HG02840 (cell line): ENCODE data around the gene PNPLA7.

ENCODE experiments used
- ATAC-seq: cut with Tn5 transposase; IDR thresholded peaks from one replicate; pipeline ENCODE4 v1.9.1; 2021; ENCODE audit warnings: mild to moderate bottlenecking, moderate library complexity, moderate number of reproducible peaks; ENCODE audit not compliant: unreplicated experiment, low FRiP score

PNPLA7 gene

GRCh38 chr9:137462986-137463930, 86.9 kb downstream of the PNPLA7 start:
- ATAC-seq = no peak

GRCh38 chr9:137462396-137462985, 87.7 kb downstream of the PNPLA7 start:
- ATAC-seq = no peak

DNA sequence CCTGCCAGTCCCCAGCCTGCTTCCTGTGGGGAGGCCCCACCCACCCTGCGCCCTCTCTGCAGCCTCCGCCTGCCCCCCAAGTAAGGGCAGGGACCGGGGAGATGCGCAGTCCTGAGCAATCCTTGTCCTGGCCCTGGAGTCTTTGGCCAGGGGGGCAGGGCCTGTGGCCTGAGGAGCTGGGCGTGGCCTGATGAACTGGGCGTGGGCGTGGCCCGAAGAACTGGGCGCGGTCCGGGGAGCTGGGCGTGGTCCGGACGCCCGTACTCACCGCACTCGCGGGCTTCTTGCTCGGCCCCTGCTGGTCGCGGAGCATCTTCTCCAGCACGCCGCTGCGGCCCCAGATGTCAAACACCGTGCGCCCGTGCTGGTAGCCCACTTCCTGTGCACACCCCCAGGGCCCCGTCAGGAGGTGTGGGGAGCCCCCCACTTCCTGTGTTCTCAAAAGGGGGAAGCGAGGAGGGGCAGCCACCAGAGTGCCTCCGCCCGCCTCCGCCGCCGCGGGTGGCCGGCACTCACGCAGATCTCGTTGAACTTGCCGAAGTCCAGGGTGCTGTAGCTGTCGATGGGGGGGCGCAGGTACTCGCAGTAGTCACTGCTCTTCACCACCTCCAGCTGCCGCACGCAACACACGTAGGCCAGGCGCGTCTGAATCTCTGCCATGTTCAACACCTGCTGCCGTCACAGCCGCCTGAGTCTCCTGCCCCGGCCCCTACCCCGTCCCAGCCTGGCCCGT, 88.4 kb downstream of the PNPLA7 start:
- peak; percentile 39 for ATAC-seq

DNA sequence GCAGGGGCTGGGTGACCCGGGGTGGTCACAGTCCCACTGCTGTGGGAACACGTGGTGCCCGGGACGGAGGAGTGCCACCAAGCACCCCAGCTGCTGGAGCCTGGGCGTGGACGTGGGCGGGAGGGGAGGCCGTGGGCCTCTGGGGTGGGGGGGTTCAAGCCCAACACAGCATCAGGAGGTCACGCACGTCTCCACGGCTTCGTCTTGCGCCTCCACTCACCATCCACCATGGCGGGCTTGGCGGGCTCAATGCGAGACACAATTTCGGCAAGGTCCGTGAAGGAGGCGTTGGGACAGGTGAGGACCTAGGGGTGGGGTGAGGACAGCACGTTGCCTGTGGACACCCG, 88.9 kb downstream of the PNPLA7 start:
- no peak for ATAC-seq

DNA sequence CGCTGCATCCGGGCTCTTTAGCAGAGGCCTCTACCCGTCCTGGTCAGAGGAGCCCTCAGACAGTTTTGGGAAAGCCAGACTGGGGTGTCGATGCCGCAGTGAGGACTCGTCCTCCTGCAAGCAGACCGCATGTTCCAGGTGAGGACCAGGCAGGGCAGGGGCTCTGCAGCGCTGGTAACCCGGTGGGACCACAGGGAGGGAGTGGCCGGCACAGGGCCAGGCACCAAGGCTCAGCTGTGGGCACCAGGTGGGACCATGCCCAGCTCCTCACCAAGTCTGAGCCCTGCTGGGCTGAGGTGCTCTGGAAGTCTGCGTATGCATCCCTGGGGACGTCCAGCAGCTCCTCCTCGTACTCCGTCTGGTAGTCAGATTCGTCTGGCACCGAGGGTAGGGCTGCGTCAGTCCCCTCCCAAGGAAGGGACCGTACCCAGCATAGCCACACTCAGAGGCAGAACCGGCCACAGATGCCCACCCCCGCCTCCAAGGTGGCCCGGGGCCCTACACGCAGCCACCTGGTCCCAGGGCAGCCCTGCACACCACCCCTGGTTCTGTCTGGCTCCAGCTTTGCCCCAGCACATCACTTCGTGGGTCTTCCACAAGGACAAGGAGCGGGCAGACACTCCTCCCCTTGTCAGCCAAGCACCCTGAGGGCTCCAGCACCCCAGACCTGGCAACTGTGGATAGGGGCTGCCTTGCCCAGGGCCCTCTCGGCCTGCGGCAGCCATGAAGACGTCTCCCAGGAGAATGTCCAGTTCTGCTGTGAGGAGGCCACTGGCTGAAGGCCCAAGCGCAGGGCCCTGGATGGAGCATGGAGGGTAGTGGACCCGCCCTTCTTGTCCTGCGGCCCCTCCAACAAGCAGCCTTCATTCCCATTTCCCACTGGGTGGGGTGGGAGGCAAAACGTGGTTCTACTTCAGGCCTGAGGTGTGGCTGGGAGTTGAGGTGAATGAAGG, 89.6 kb downstream of the PNPLA7 start:
- ATAC-seq = no peak

GRCh38 chr9:137459601-137460362, 90.4 kb downstream of the PNPLA7 start:
- no peak for ATAC-seq

GRCh38 chr9:137459152-137459600, 91.0 kb downstream of the PNPLA7 start, which contains the start of gene NSMF:
TSS of gene NSMF (minus strand) at chr9:137459334. CDS start at chr9:137459102, 232 bp downstream.
- peak; percentile 52 for ATAC-seq

GRCh38 chr9:137458194-137459151, 91.7 kb downstream of the PNPLA7 start:
- peak; percentile 6 for ATAC-seq

GRCh38 chr9:137457406-137458193, 92.6 kb downstream of the PNPLA7 start:
- no peak for ATAC-seq

- no peak for ATAC-seq
Measured at GRCh38 chr9:137456864-137457405, 93.3 kb downstream of the PNPLA7 start.

DNA sequence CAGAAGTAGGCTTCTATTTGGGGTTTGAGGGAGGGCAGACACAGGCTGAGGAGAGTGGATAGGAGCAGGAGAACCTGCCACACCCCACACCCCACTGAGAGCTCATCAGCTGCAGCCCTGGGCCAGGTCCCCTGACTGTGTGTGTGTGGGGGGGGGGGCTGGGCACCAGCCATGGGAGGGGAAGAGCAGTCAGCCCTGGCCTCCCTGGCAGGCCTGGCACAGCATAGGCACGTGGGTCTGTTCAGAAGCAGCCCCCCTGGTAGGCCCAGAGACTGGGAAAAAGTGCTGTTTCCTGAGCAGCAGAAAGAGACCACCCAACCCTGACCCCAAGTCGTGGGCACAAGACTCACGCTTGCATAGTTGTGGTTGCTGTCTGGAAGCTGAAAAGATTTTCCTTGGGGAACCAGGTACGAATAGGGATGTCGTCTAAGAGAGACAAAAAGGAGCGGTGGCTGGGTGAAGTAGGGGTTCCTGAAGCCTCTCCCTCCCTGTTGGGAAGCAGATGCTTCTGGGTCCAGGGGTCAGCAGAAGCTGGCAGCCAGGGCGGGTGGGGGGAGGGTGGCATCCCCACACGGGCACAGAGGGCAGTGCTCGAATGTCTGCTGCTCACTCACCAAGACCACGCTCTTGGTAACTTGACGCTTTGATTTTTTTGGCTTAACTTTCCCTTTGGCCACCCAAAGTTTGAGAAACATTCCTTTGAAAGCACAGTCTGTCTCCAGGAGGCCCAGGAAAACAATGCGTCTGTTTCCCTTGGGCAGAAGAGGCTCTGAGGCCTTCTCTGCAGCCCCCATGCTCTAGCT, 93.9 kb downstream of the PNPLA7 start:
- ATAC-seq = no peak

DNA sequence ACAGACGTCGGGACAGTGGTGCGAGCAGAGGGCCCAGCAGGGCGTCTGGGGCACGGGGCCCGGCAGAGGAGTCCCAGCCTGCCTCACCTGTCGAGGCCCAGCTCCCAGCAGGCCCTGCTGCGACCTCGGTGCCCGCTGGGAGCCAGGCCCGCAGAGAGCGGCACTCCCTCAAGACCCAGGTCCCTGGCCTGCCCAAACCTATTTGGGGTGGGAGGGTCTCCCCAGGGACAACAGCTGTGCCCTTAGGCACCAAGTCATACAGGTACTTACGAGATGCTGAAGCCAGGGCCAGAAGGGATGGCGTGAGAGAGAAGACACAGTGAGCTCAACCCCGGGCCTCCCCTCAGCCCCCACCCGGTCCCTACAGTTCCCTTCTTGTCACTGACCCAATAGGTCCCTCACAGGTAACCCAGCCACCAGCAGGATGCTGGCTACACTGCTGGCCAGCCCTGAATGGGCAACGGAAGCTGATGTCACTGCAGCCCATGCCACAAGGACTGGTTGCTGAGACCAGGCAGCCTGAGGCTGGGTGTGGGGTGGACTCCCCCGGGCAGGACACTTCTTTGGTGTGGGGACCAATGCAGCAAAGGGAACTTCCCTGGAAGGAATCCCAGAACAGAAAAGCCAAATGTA, 94.7 kb downstream of the PNPLA7 start:
- no peak for ATAC-seq

DNA sequence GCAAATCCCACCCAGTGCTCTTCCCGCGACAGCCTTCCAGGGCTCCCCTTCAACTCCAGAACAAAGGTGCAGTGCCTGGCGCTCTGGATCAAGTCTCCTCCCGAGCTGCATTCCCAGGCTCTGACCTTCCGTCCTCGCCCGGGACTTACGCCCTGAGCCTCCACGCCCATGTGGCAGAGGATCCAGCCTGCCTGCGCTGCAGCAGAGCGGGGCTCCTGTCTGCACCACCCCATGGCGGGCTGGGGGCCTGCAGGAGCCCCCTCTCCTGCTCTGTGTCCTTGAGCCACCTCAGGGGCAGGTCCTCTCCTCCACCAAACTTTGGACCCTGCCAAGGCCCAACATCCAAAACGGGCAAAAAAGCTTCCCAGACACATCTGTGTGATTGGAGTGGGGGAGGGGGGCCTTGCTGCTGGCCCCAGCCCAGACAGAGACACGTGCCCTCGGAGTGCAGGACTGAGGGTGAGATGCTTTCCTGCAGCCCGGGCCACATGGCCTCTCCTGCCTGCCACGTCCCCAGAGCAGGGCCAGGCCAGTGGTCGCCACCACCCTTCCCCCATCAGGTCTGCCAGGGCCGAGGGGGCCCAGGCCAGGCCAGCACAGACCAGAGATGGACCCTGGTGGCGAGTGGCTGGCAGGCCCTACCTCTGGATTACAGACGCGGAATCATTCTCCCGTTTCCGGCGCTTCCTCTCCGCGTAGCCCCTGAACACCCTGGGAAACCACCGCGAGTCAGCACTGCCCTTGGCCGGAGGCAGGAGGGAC, 95.4 kb downstream of the PNPLA7 start:
- no peak for ATAC-seq

DNA sequence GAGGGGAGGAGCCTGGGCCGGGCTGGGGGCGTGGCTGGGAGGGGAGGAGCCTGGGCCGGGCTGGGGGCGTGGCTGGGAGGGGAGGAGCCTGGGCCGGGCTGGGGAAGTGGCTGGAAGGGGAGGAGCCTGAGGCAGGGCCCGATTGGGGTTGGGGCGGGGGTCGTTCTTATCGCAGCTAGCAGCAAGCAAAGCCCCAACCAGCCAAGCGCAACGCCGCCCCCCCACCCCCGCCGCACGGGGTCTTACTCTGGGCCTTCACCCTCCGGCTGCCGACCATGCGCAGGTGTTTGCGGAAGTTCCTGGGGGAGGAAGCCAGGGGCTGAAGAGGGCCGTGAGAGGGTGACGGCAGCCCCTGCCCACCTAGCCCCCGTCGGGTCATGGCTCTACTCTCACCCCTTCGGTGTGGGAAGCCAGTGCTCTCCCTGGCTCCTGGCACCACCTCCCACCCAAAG, 96.0 kb downstream of the PNPLA7 start:
- ATAC-seq = no peak

- no peak for ATAC-seq
Measured at GRCh38 chr9:137453643-137454081, 96.5 kb downstream of the PNPLA7 start.
